Activated T-cell treated with anti-CD3 and anti-CD28 coated beads for 4 hours (primary cell): Measurements from ENCODE around the gene MRTFA.
"Not testable (repeated sequence)": the region's sequence is repeated elsewhere in the genome, so short reads cannot be mapped to it uniquely, and the experiment has no call there.

Experiments used
- DNase-seq: peaks from one replicate; pipeline ENCODE4 v3.0.0-alpha.2; 2020

Gene MRTFA

DNA sequence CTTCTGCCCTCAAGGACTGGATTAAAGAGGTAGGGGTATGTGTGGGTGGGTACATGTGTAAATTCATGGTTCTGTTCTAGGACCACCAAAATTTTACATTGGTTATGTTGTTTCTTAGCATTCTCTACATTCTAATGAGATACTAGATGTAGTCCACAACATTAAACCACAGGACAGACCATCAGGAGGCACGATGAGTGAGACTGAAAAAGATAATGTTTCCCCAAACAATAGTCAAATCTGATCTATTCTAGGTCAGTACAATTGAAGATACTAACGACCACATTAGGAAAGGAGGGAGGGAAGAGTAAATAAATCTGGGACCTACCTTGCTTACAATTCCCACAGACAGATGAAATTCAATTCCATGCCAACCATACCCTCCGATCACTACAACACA, 42.2 kb downstream of the MRTFA start:
- DNase-seq = no peak

- no peak for DNase-seq
Observed at GRCh38 chr22:40593460-40594273, 42.9 kb downstream of the MRTFA start.

GRCh38 chr22:40592352-40593113, 44.0 kb downstream of the MRTFA start:
- no peak for DNase-seq

GRCh38 chr22:40588726-40589125, 47.8 kb downstream of the MRTFA start:
- no peak for DNase-seq

DNA sequence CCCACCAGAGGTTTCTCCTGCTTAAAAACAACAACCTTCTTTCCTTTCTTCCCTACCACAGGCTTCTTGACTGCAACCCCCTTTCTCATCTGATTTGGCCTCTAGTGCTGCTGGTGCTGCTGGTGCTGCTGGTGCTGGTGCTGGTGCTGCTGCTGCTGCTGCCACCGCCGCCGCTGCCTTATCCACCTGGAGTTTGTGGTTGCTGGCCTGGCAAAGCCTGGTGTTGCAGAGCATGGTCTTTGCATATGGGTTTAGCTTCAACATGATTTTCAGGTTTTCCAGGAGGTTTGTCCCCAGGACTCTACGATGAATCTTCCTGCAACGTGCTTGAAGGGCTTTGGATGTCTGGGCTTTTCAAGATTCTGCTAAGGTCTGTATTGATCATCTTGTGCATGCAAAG, 49.7 kb downstream of the MRTFA start:
- DNase-seq = no peak

DNA sequence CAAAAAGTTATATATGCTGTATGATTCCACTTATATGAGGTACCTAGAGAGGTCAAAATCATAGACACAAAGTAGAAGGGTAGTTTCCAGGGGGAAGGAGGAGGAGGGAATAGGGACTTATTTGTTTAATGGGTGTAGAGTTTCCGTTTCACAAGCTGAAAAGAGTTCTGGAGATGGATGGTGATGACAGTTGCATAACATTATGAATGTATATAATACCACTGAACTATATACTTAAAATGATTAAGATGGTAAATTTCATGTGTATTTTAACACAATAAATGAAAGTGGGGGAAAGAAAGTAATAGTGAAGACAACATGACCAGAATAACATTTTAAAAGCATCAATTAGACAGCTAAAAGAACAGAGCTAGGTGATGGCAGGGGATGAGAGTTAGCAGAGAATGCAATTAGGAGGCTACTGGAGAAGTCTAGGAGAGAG, 51.2 kb downstream of the MRTFA start:
- DNase-seq = no peak

DNA sequence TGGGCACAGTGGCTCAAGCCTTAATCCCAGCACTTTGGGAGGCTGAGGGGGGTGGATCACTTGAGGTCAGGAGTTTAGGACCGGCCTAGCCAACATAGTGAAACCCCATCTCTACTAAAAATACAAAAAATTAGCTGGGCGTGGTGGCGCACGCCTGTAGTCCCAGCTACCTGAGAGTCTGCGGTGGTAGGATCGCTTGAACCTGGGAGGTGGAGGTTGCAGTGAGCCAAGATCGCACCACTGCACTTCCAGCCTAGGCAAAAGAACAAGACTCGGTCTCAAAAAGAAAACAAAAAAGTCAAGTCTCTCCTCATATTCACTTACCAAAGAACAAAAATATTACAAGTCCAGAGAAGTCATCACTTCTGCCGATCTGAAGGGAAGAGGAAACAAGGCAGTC, 51.8 kb downstream of the MRTFA start:
- DNase-seq = not testable (repeated sequence)

DNA sequence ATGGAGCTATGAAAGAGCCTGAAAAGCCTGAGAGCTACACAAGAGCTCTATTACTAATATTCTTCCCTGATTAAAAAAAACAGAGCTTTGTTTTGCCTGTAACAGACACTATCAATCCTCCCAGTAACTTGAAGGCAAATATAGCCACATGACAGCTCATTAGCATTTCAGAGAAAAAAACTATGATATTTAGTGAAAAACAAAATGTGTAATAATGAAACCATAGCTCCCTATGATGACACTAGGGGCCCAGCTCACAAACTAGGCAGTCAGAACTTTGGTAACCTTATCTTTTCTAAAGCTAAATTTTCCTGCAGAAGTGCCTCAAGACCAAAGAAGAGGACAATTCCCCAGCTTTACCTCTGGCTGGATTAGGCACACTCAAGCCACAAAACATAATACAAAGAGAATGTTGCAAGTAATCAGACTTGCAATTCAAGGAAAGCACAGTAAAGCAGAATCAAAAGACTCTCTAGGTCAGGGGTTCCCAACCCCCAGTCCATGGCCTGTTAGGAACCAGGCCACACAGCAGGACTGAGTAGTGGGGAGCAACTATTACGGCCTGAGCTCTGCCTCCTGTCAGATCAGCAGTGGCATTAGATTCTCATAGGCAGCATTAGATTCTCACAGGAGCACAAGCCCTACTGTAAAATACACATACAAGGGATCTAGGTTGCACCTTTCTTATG, 53.3 kb downstream of the MRTFA start:
- no peak for DNase-seq

DNA sequence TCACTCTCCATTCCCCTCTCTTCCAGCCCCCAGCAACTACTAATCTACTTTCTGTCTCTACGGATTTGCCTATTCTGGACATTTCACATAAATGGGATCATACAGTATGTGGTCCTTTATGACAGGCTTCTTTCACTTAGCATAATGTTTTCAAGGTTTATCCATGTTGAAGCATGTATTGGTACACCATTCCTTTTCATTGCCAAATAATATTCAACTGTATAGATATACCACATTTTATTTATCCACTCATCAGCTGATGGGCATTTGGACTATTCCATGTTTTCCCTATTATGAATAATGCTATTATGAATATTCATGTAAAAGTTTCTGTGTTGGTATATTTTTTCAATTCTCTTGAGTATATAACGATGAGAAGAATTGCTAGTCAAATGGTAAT, 54.5 kb downstream of the MRTFA start:
- no peak for DNase-seq

- no peak for DNase-seq
Observed at GRCh38 chr22:40580631-40581030, 55.9 kb downstream of the MRTFA start.

- no peak for DNase-seq
Observed at GRCh38 chr22:40578171-40578570, 58.3 kb downstream of the MRTFA start.

GRCh38 chr22:40572976-40573375, 63.5 kb downstream of the MRTFA start:
- DNase-seq = no peak

- no peak for DNase-seq
Observed at GRCh38 chr22:40571887-40572286, 64.6 kb downstream of the MRTFA start.

DNA sequence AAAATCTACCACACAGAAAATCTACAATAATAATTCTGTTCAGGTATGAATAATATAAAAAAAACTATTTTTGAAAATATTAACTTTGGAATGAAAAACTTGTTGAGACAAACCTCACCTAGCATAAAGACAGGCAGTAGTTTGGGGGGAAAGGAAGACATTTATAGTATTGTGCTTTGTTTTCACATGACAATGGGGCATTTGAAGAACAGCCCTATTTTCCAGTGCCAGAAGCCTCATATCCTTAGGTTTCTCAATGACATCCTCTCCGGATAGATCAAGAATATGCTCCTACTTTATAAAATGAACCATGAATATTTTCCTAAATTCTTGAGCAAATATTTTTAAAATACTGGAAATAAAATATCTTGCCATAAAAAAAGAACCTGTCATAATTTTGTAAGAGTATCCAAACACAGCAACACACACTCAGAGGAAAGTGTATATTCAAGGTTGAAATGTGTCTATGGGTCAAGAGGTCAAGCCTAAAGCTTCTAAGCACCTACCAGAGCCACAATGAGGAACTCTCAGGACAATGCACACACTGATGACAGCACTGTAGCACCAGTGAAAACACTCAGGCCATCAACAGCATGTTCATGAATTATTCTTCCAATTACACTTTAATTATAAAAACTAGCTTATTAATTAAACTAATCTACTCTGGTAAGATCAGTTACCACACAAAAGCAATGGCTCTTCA, 68.7 kb downstream of the MRTFA start:
- DNase-seq = no peak

DNA sequence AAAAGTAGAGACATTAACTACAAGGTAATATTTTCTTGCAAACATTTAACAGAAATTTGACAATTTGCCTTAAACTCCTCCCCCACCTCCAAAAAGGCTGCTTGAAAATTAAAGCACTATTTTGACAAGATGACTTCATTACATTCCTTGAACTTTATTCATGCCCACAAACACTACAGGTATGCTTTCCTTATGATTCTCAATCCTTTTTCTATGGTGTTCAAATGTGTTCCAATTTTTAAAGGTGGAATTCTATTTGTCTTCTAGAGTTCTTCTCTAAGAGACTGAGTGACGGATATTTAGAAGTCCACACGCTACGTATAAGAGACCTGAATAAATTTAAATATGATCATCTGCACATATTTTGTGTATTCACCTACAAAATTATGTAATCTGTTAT, 69.4 kb downstream of the MRTFA start:
- no peak for DNase-seq

DNA sequence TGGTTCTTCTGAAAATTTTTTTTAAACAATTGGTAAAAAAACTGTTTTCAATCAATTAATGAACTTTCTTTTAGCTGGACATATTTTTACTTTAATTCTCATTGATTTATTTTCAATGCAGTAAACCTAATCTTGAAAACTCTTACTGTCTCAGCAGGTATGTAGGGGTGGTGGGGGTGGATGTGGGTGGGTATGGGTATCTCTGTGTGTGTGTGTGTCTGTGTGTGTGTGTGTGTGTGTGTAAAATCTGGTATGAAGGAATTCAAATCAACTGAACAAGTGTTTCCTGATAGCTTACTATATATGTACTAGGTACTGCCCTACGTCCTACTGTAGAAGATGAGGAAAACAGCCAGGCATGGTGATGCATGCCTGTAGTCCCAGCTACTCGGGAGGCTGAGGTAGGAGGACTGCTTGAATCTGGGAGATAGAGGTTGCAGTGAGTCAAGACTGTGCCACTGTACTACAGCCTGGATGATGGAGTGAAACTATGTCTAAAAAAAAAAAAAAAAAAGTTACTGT, 75.5 kb downstream of the MRTFA start:
- no peak for DNase-seq

GRCh38 chr22:40560551-40560950, 76.0 kb downstream of the MRTFA start:
- no peak for DNase-seq

- DNase-seq = no peak
Observed at GRCh38 chr22:40557972-40558371, 78.5 kb downstream of the MRTFA start.

GRCh38 chr22:40556641-40557040, 79.9 kb downstream of the MRTFA start:
- no peak for DNase-seq

DNA sequence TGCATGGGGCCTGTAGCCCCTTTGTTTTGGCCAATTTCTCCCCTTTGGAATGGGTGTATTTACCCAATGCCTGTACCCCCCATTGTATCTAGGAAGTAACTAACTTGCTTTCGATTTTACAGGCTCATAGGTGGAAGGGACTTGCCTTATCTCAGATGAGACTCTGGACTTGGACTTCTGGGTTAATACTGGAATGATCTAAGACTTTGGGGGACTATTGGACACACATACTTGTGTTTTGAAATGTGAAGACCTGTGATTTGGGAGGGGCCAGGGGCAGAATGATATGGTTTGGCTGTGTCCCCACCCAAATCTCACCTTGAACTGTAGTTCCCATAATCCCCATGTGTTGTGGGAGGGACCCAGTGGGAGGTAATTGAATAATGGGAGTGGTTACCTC, 82.5 kb downstream of the MRTFA start:
- DNase-seq = not testable (repeated sequence)

DNA sequence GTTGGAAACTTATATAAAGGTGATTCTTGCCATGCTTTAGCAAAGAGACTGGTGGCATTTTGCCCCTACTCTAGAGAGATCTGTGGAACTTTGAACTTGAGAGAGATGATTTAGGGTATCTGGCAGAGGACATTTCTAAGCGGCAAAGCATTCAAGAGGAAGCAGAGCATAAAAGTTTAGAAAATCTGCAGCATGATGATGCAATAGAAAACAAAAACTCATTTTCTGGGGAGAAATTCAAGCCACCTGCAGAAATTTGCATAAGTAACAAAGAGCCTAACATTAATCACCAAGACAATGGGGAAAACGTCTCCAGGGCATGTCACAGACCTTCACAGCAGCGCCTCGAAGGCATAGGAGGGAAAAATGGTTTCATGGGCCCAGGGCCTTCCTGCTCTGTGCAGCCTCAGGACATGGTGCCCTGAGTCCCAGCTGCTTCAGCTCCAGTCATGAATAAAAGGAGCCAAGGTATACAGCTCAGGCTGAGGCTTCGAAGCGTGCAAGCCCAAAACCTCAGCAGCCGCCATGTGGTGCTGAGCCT, 83.4 kb downstream of the MRTFA start:
- no peak for DNase-seq

GRCh38 chr22:40552070-40552469, 84.4 kb downstream of the MRTFA start:
- no peak for DNase-seq
